ENCODE data around the gene PTPRN2.

PTPRN2 gene

GRCh38 chr7:157884461-157885062 lies 703.1 kb downstream of the PTPRN2 start:
- DNase-seq (ENCODE audit: low spot score): no peak

- no peak for DNase-seq (ENCODE audit: low spot score)
These were observed 706.4 kb downstream of the PTPRN2 start for GRCh38 chr7:157881048-157881771.

- DNase-seq (ENCODE audit: low spot score): no peak
These were observed 708.2 kb downstream of the PTPRN2 start for GRCh38 chr7:157879391-157879790.

GRCh38 chr7:157877298-157878090 lies 710.1 kb downstream of the PTPRN2 start:
- no peak for DNase-seq (ENCODE audit: low spot score)

- DNase-seq (ENCODE audit: low spot score): no peak
These were observed 710.9 kb downstream of the PTPRN2 start for GRCh38 chr7:157876469-157877285.

GRCh38 chr7:157875230-157876179 lies 712.1 kb downstream of the PTPRN2 start:
- DNase-seq (ENCODE audit: low spot score): peak; percentile 79

GRCh38 chr7:157874870-157875229 lies 712.8 kb downstream of the PTPRN2 start:
- DNase-seq (ENCODE audit: low spot score): no peak

GRCh38 chr7:157874208-157874816 lies 713.3 kb downstream of the PTPRN2 start:
- DNase-seq (ENCODE audit: low spot score): no peak

GRCh38 chr7:157873664-157874063 lies 714.0 kb downstream of the PTPRN2 start:
- no peak for DNase-seq (ENCODE audit: low spot score)

- no peak for DNase-seq (ENCODE audit: low spot score)
These were observed 714.4 kb downstream of the PTPRN2 start for GRCh38 chr7:157873181-157873580.

- no peak for DNase-seq (ENCODE audit: low spot score)
These were observed 715.2 kb downstream of the PTPRN2 start for GRCh38 chr7:157872447-157872846.

GRCh38 chr7:157871681-157872080 lies 715.9 kb downstream of the PTPRN2 start:
- no peak for DNase-seq (ENCODE audit: low spot score)

GRCh38 chr7:157870644-157871290 lies 716.9 kb downstream of the PTPRN2 start:
- no peak for DNase-seq (ENCODE audit: low spot score)

GRCh38 chr7:157869793-157870192 lies 717.8 kb downstream of the PTPRN2 start:
- no peak for DNase-seq (ENCODE audit: low spot score)

- DNase-seq (ENCODE audit: low spot score): no peak
These were observed 719.8 kb downstream of the PTPRN2 start for GRCh38 chr7:157867685-157868305.

GRCh38 chr7:157866336-157866924 lies 721.2 kb downstream of the PTPRN2 start:
- no peak for DNase-seq (ENCODE audit: low spot score)

- no peak for DNase-seq (ENCODE audit: low spot score)
These were observed 722.1 kb downstream of the PTPRN2 start for GRCh38 chr7:157865351-157866165.

- no peak for DNase-seq (ENCODE audit: low spot score)
These were observed 722.7 kb downstream of the PTPRN2 start for GRCh38 chr7:157864911-157865310.
